Measurements from ENCODE around the gene MAP7D1.
"Not testable (repeated sequence)": the region's sequence is repeated elsewhere in the genome, so short reads cannot be mapped to it uniquely, and the experiment has no call there.

MAP7D1 gene

DNA sequence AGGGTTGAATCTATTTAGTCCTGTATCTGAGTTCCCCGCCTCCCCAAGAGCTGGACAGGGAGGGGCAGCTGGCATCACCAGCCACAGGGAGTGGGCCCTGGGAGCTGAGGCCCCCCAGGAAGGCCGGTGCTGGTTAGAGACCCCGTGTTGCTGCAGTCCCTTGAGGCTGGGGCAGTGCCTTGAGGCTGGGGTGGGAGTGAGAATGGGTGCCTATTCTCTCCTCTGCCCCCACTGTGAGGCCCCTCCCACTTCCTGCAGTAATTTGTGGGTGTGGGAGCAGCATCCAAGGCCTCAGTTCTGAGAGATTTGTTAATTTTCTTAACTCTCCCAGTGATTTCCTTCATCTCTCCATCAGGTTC is 4.1 kb upstream of the MAP7D1 start:
- H3K36me3 ChIP-seq (ENCODE audit: insufficient read depth, low read length) = no peaks in the 10 kb centered on the region
- no peaks in the 10 kb centered on the region for H3K9me3 ChIP-seq (ENCODE audit: control insufficient read depth, insufficient read depth, low read length)
- peaks cover 26% of the 10 kb centered on the region for H3K4me1 ChIP-seq (ENCODE audit: insufficient read depth, low read length)
- no peak overlapping the region for H3K9ac ChIP-seq (ENCODE audit: low read depth, low read length)

DNA sequence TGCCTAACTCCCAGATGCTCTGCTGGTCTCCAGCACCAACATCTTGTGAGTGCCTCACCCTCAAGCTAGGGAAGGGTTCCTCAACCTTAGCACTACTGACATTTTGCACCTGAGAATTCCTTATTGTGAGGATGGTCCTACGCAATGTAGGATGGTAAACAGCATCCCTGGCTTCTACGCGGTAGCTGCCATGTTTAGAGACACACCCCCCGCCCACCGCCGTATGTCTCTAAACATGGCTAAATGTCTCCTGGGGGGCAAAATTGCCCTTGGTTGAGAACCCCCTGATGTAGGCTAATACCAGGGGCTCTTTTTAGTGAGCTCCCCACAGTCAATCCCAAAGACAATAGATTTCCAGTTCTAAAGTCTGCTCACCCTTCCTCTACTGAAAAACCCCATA is 2.5 kb upstream of the MAP7D1 start:
- no peak overlapping the region for H3K9ac ChIP-seq (ENCODE audit: low read depth, low read length)
- H3K36me3 ChIP-seq (ENCODE audit: insufficient read depth, low read length) = no peaks in the 10 kb centered on the region
- no peaks in the 10 kb centered on the region for H3K9me3 ChIP-seq (ENCODE audit: control insufficient read depth, insufficient read depth, low read length)
- H3K4me1 ChIP-seq (ENCODE audit: insufficient read depth, low read length) = peaks cover 26% of the 10 kb centered on the region

DNA sequence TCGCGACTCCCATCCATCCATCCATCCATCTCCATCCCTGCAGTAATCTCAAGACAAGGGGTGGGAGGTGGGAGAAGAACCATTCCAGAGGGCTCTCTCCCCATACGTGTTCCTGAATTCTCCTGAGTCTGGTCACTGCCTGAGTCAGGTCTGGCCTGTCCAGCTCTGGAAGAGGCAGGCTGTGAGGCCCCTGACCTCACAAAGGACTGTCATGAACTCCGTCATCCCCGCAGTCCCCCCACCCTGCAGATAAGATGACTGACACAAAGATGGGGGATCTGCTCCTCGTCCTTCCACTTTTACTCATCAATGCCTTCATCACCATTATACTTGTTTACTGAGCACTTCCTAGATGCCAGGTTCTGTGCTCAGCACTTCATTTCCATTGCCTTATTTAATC is 1.6 kb upstream of the MAP7D1 start:
- Histone ChIP-seq H3K36me3 (ENCODE audit: insufficient read depth, low read length) (no peaks in the 10 kb centered on the region), H3K9me3 (ENCODE audit: control insufficient read depth, insufficient read depth, low read length) (no peaks in the 10 kb centered on the region), H3K9ac (ENCODE audit: low read depth, low read length) (no peak overlapping the region), H3K4me1 (ENCODE audit: insufficient read depth, low read length) (peaks cover 26% of the 10 kb centered on the region)

DNA sequence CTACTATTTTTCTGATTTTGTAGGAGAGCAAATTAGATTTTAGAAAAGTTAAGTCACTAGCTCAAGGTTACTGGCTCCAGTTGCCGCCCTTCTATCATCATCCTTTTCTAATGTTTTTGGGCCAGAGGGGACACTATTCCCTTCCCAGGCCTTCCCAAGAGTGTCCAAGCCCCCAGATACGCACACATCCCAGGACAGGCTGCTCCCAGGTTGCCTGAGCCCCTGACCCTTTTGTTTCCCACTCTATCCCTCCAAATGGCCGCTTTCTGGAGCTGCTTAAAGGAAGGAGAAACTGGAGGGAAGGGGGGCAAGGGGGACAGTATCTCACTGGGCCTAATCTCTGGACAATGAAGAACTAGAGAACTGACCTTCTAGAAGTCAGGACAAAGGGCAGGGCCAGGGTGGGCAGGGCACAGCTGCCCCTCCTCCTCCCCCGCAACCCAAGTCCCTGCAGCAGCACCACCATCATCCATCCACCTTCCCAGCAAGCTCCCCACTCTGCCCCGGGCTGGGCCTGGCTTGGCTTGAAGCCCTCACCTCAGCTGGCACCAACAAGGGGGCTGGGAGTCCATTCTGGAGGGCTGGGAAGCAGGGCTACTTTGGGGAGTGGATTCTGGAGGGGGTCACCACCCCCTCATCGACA is 1.1 kb upstream of the MAP7D1 start:
- Histone ChIP-seq H3K9me3 (ENCODE audit: control insufficient read depth, insufficient read depth, low read length) (no peaks in the 10 kb centered on the region), H3K4me1 (ENCODE audit: insufficient read depth, low read length) (peaks cover 25% of the 10 kb centered on the region), H3K9ac (ENCODE audit: low read depth, low read length) (peak overlapping the region; percentile 91; the same call in 1 of the 2 replicates), H3K36me3 (ENCODE audit: insufficient read depth, low read length) (no peaks in the 10 kb centered on the region)

DNA sequence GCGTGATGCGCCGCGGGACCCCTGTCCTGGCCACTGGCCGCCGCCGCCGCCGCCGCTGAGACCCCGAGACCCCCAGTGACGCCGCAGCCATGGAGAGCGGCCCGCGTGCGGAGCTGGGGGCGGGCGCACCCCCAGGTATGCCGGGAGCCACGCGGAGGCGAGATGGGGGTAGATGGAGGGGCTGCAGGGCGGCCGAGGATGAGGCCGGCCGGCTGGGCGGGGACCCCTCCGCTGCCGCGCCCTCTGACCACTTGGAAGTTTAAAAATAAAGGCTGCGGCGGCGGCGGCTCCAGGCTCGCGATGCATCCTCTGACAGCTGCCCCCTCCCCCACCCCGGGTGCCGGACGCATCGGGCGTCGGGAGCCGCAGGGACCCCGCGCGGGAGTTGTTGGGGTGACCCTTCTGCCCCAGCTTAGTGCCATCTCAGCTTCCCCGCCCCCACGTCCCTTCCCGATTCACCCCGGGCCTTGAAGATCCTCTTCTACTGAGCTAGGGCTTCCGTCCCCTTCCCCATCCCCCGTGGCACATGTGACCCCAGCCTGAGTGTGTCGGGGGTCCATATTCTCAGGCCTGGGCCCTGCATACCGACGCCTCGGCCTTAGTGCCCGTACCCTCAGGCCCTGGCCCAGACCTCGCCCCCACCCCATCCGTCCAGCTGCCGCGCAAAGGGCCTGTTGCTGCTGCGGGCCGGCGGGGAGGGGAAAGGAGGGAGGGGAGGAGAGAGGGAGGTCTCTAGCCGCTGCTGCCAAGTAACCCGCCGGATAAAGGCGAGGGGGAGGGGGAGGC is 562 bp downstream of the MAP7D1 start:
- no peaks in the 10 kb centered on the region for H3K36me3 ChIP-seq (ENCODE audit: insufficient read depth, low read length)
- no peaks in the 10 kb centered on the region for H3K9me3 ChIP-seq (ENCODE audit: control insufficient read depth, insufficient read depth, low read length)
- H3K9ac ChIP-seq (ENCODE audit: low read depth, low read length) = peak overlapping the region; percentile 91
- peaks cover 24% of the 10 kb centered on the region for H3K4me1 ChIP-seq (ENCODE audit: insufficient read depth, low read length)

DNA sequence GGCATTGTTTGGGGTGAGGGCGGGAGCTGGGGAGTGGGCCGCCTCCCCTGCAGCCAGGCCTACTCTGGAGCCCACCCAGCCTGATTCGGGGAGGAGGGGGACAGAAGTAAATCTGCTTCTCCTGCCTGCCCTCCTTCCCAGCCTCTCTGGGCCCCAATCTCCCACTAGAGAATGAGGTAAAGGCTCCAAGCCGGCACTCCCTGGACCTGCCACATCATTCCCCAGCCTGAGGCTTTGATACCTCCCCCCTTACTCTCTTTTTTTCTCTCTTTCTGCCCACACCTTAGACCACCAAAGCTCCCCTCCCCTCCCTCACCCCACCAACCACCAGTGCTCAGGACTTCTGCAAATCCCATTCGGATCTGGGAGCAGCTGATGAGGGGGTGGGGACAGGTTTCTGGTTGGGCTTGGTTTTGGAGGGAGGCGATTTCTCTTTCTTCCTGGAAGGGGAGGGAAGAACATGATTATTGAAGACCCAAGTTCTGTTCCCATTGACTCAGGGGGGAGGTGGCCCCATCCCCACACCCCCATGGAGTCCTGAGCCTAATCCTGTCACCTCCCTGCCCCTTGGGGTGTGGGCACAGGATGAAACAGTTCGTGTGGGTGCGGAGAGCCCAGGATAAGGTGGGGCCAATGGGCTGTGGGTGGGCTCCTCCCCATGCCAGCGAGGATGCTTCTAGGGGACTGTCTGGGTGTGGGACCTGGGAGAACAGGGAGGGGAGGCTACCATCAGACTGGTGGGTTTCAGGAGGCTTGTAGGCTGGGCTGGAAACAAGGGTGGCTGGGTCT is 1.3 kb downstream of the MAP7D1 start:
- peaks cover 26% of the 10 kb centered on the region for H3K4me1 ChIP-seq (ENCODE audit: insufficient read depth, low read length)
- H3K9me3 ChIP-seq (ENCODE audit: control insufficient read depth, insufficient read depth, low read length) = no peaks in the 10 kb centered on the region
- peak overlapping the region; percentile 91; the same call in 1 of the 2 replicates for H3K9ac ChIP-seq (ENCODE audit: low read depth, low read length)
- H3K36me3 ChIP-seq (ENCODE audit: insufficient read depth, low read length) = no peaks in the 10 kb centered on the region

DNA sequence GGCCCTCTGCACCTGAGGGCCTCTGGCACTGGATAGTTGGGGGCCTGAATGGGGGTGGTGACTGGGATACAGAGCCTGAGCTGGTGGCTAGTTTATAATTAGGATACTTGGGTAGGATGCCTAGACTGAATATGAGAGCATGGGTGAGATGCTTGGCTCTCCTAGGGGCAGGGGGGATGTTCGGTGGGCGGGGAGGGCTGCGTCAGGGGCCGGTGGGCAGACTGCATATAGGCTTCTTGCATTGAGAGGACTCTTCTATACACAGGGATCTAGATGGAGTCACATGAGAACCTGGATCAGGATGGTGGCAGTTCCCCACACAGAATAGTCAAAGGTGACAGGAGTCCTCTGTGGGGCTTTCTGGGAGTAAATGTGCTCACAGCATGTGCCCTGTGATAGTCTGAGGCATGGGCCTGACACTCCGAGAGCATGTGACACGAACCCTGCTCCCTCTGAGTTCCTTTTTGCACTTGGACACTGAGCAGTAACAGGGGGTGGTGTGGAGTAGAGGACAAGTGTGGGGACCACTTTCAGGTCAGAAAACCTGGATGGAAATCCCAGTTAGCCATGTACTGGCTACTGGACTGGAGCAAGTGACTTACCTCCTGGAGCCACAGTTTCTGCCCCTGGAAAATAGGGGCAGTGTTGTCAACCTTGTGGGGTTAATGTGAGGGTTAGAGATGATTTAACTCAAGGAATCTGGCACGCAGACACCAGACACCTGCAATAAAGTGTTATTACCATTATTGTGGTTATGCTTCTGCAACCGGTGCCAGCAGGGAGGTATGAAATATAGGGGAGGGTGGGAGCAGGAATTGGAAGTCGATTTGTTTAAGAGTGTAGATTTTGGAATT is 2.2 kb downstream of the MAP7D1 start:
- Histone ChIP-seq H3K4me1 (ENCODE audit: insufficient read depth, low read length) (peaks cover 26% of the 10 kb centered on the region), H3K9me3 (ENCODE audit: control insufficient read depth, insufficient read depth, low read length) (no peaks in the 10 kb centered on the region), H3K36me3 (ENCODE audit: insufficient read depth, low read length) (no peaks in the 10 kb centered on the region), H3K9ac (ENCODE audit: low read depth, low read length) (peak overlapping the region; percentile 91; the same call in 1 of the 2 replicates)

DNA sequence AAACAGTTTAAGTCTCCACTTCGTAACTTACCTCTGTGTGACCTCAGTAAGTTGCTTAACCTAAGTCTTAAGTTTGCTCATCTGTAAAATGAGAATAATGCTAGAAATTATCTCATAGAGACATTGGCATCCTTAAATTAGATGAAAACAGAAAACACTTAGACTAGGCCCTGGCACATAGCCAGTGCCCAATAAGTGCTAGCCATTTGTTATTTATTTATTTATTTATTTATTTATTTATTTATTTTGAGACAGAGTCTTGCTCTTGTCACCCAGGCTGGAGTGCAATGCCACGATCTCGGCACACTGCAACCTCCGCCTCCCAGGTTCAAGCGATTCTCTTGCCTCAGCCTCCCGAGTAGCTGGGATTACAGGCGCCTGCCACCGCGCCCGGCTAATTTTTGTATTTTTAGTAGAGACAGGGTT is 2.9 kb downstream of the MAP7D1 start:
- H3K4me1 ChIP-seq (ENCODE audit: insufficient read depth, low read length) = peaks cover 26% of the 10 kb centered on the region
- not testable (repeated sequence) for H3K36me3 ChIP-seq (ENCODE audit: insufficient read depth, low read length); H3K9me3 ChIP-seq (ENCODE audit: control insufficient read depth, insufficient read depth, low read length); H3K9ac ChIP-seq (ENCODE audit: low read depth, low read length)

DNA sequence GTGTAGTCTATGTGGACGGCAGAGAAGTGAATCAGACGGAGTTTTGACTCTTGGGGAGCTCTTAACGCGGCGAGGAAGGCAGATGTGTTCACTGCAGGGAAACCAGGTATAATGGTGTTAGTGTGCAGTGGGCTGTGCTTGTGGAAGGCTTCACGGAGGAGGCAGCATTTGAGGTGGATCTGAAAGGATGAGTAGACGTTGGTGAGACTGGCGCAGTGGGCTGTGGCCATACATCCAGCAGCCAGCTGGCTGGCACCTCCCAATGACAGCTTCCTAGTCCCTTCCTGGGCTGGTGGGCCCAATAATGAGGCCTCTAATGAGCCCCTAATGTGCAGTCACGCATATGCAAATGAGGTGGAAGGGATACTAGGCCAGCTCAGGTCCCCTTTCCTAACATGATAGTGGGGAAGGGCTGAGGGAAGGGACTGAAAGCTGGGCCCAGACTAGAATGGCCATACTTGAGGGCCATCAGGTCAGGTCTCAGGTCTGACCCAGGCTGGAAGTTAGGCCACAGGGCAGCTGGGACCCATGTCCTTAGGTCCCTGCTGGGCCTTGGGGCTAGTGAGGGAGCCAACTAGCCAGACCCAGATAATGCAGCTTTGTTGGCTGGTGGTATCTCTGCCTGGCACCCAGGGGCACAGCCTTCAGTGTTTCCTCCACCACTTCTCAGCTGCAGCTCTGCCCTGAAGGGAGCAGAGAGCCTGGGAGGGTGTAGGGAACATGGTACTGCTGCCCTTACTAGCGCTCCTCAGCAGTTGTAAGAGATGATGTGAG is 3.8 kb downstream of the MAP7D1 start:
- H3K36me3 ChIP-seq (ENCODE audit: insufficient read depth, low read length) = no peaks in the 10 kb centered on the region
- H3K4me1 ChIP-seq (ENCODE audit: insufficient read depth, low read length) = peaks cover 23% of the 10 kb centered on the region
- H3K9me3 ChIP-seq (ENCODE audit: control insufficient read depth, insufficient read depth, low read length) = no peaks in the 10 kb centered on the region
- H3K9ac ChIP-seq (ENCODE audit: low read depth, low read length) = no peak overlapping the region

DNA sequence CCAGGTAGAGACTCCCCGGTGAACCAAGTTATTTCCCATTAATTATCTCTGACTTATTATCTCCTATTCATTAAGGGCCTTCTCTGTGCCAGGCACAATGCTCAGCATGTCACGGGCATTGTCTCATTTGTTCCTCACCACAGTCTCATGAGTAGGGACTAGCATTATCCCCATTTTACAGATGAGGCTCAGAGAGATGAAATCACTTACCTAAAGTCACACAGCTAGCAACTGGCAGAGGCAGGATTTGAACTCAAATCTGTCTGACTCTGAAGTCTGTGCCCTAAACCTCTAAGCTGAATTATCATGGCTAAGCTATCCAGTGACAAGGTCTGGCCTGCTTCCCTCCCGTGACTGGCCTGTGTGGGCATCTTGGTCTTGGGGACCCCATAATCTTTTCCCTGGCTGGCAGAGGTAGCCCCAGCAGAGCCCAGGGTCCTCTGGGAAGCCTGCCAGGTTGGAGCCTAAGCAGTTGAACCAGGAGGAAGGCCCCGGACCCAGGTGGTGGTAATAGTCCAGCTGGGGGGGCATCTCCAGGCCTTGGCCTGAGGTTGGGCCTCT is 4.5 kb downstream of the MAP7D1 start:
- Histone ChIP-seq H3K4me1 (ENCODE audit: insufficient read depth, low read length) (peaks cover 19% of the 10 kb centered on the region), H3K9me3 (ENCODE audit: control insufficient read depth, insufficient read depth, low read length) (no peaks in the 10 kb centered on the region), H3K9ac (ENCODE audit: low read depth, low read length) (peak overlapping the region; percentile 84), H3K36me3 (ENCODE audit: insufficient read depth, low read length) (no peaks in the 10 kb centered on the region)

DNA sequence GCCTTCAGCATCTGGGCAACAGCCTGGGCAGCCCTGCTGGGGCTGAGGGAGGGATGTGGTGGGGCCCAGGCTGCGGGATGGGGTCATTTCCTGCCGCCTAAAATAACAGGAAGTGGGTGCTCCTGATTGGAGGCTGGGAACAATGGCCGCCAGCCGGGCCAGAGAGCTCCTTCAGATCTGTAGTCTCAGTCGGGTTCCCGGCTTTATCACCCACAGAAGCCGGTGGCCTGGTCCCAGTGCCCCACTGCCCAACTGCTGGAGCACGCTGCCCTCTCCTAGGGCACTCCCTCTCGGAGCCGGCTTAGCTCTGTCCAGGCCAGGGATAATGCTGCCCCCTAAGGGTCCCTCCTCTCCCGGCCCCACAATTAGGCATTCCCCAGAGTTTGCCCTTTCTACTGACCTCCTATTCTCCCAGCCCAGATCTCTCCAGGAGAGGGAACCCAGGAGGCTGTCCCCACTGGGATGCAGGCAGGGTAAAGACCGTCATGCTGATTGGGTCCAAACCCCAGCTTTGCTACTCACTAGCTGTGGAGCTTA is 5.1 kb downstream of the MAP7D1 start:
- H3K36me3 ChIP-seq (ENCODE audit: insufficient read depth, low read length) = no peaks in the 10 kb centered on the region
- H3K9ac ChIP-seq (ENCODE audit: low read depth, low read length) = peak overlapping the region; percentile 84
- H3K4me1 ChIP-seq (ENCODE audit: insufficient read depth, low read length) = peaks cover 19% of the 10 kb centered on the region
- H3K9me3 ChIP-seq (ENCODE audit: control insufficient read depth, insufficient read depth, low read length) = no peaks in the 10 kb centered on the region

DNA sequence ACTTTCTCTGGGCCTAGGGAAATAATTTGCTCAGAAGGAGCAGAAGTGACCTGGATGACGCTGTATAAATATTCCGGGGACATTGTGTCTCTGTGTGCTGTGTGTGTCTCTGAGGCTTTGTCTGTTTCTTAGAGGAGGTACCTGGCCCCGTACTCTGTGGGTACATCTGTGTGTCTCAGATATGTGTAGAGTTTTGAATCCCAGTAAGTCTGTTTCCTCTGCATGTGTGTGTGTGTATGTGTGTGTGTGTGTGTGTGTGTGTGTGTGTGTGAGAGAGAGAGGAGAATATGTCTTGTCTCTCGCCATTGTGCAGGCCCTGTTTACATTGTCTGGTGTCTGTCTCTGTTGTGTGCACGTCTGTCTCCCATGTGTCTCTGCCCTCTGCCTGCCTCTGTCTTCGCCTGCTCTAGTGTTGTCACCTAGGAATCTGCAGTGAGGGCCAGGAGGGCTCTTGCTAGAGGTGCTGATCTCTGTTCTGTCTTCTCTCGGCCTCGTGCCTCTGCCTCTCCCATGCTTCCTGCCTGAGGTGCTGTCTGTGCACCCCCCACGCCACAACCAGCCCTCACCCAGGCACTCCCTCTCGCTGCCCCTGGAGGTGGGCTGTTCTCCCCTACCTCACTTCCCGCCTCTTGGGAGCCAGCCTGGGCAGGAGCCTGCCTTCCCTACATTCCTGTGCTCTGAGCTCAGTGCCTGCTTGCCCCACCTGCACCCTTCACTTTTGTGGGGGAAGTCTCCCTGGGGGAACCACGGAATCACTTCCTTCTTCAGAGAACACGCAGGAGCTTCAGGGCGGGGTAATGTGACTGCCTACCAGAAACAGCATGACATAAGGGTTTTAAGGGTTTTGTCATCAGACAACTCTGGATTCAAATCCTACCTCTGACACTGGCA is 5.9 kb downstream of the MAP7D1 start:
- peak overlapping the region; percentile 84 for H3K9ac ChIP-seq (ENCODE audit: low read depth, low read length)
- H3K36me3 ChIP-seq (ENCODE audit: insufficient read depth, low read length) = no peaks in the 10 kb centered on the region
- H3K9me3 ChIP-seq (ENCODE audit: control insufficient read depth, insufficient read depth, low read length) = no peaks in the 10 kb centered on the region
- peaks cover 19% of the 10 kb centered on the region for H3K4me1 ChIP-seq (ENCODE audit: insufficient read depth, low read length)

Data from ES-I3 (cell line).